H1 (cell line): Measurements from ENCODE around the gene CEP126. TPM values are rescaled to one million over a fixed set of nuclear protein-coding genes. Genes with fewer than 3 reads are reported as not detected.

Experiments
- BRCA1 ChIP-seq: IDR thresholded peaks from 2 replicates; pipeline ENCODE4 v1.6.1; 2012; ENCODE audit warnings: low read depth, low read length, improper control_type of control experiment
- CHD7 ChIP-seq: fragments of 300-600 bp; sonication (generic); IDR thresholded peaks from 2 replicates; pipeline ENCODE4 v1.7.1; 2012; ENCODE audit warnings: low read length, moderate library complexity, mild to moderate bottlenecking, inconsistent platforms; ENCODE audit not compliant: insufficient replicate concordance
- GABPA ChIP-seq: IDR thresholded peaks from 2 replicates; pipeline ENCODE4 v1.6.1; 2011; ENCODE audit warnings: mild to moderate bottlenecking, low read length, moderate library complexity, borderline replicate concordance; ENCODE audit not compliant: insufficient read depth
- HDAC6 ChIP-seq: IDR thresholded peaks from one replicate; pipeline ENCODE4 v1.7.1; 2012; ENCODE audit warnings: low read depth, mild to moderate bottlenecking, inconsistent platforms, low read length, moderate library complexity
- PHF8 ChIP-seq: fragments of 200-600 bp; sonication (generic); conservative IDR thresholded peaks from 2 replicates; pipeline ENCODE4 v1.7.1; 2012; ENCODE audit warnings: low read depth, mild to moderate bottlenecking, inconsistent platforms, low read length, moderate library complexity
- SIN3A ChIP-seq, 2 experiments: IDR thresholded peaks in 1 of 2; conservative IDR thresholded peaks in 1 of 2; 2 replicates each; pipeline ENCODE4 v1.6.1; 2011 to 2012; ENCODE audit warnings: low read length in 2 of 2, improper control_type of control experiment in 1 of 2, low read depth in 1 of 2, mild to moderate bottlenecking in 1 of 2
- polyA plus RNA-seq, 7 experiments: library from polyadenylated mRNA; depleted of rRNA in 3 of 7; stranded (reverse) in 5 of 7; unstranded in 2 of 7; fragments of >200 nt in 5 of 7; fragments of 200-250 nt in 2 of 7; gene quantifications; 1 replicate in 5 of 7; 2 replicates in 1 of 7; 4 replicates in 1 of 7; pipeline versions ENCODE4 v1.2.1 to v1.2.3, GENCODE V29; 2011 to 2013; ENCODE audit warnings: missing spikeins in 2 of 7, mixed read lengths in 2 of 7
- total RNA-seq: library from RNA; stranded (reverse); fragmentation: NEBNext Ultra II Directional; extraction: Animal tissue kit (Norgen Biotek cat#: 25700); gene quantifications from 2 replicates; pipeline ENCODE4 v1.2.1, GENCODE V29; 2021

CEP126 gene
- total and polyA plus RNA-seq, 2 of the 8 experiments (the other 6 are each of a cell fraction or from before 2014, with no cell fraction given) = 0.76 to 1.9 TPM

- TF ChIP-seq CHD7 (no peak), HDAC6 (no peak), BRCA1 (no peak), GABPA (no peak), PHF8 (no peak), SIN3A (conservative IDR thresholded peaks at IDR 0.05 in 1 of 2, IDR thresholded peaks at IDR 0.05 in 1 of 2; ENCODE audit: low read depth in 1 of 2, low read length in 2 of 2) (no peak)
These were observed 40.9 kb downstream of the CEP126 start (continued) for GRCh38 chr11:101955701-101956100.
